H9 (cell line): ENCODE measurements around the gene RAB11FIP4. TPM values are rescaled to one million over a fixed set of nuclear protein-coding genes. Genes with fewer than 3 reads are reported as not detected.

Experiments
- DNase-seq: peaks from one replicate; pipeline ENCODE4 v3.0.0-alpha.2; 2017
- H2AFZ ChIP-seq: one replicate; pipeline ENCODE4 v1.6.1; 2013; ENCODE audit warnings: mild to moderate bottlenecking, low read length, control low read depth, moderate library complexity
- H2AK5ac ChIP-seq: 2 replicates; pipeline ENCODE4 v1.6.1; 2013; ENCODE audit warnings: low read length, control low read depth, mixed read lengths; ENCODE audit not compliant: insufficient read length
- H2BK120ac ChIP-seq: one replicate; pipeline ENCODE4 v1.6.1; 2013; ENCODE audit warnings: low read depth, mild to moderate bottlenecking, low read length, control low read depth, inconsistent platforms; ENCODE audit not compliant: poor library complexity, severe bottlenecking
- H2BK12ac ChIP-seq: 2 replicates; pipeline ENCODE4 v1.6.1; 2013; ENCODE audit warnings: low read length, control low read depth, mixed read lengths, low read depth; ENCODE audit not compliant: insufficient read length
- H2BK15ac ChIP-seq: 2 replicates; pipeline ENCODE4 v1.6.1; 2013; ENCODE audit warnings: low read depth, low read length, control low read depth
- H2BK20ac ChIP-seq: one replicate; pipeline ENCODE4 v1.6.1; 2013; ENCODE audit warnings: low read depth, mild to moderate bottlenecking, low read length, control low read depth, inconsistent platforms; ENCODE audit not compliant: poor library complexity, severe bottlenecking
- H2BK5ac ChIP-seq: 2 replicates; pipeline ENCODE4 v1.6.1; 2013; ENCODE audit warnings: low read length, control low read depth, mixed read lengths; ENCODE audit not compliant: insufficient read length
- H3K14ac ChIP-seq: 2 replicates; pipeline ENCODE4 v1.6.1; 2013; ENCODE audit warnings: low read length, control low read depth; ENCODE audit not compliant: insufficient read depth
- H3K18ac ChIP-seq: 2 replicates; pipeline ENCODE4 v1.6.1; 2013; ENCODE audit warnings: low read depth, mild to moderate bottlenecking, mixed read lengths, low read length, control low read depth; ENCODE audit not compliant: insufficient read length
- H3K23ac ChIP-seq: 2 replicates; pipeline ENCODE4 v1.6.1; 2013; ENCODE audit warnings: low read length, control low read depth, mixed read lengths, low read depth; ENCODE audit not compliant: insufficient read length
- H3K23me2 ChIP-seq: 2 replicates; pipeline ENCODE4 v1.6.1; 2013; ENCODE audit warnings: low read depth, mild to moderate bottlenecking, mixed read lengths, low read length, control low read depth; ENCODE audit not compliant: insufficient read length, poor library complexity, severe bottlenecking
- H3K27ac ChIP-seq: 2 replicates; pipeline ENCODE4 v1.5.1; 2013; ENCODE audit warnings: low read length, control low read depth, mixed read lengths, low read depth; ENCODE audit not compliant: insufficient read length
- H3K27me3 ChIP-seq: 2 replicates; pipeline ENCODE4 v1.6.1; 2013; ENCODE audit warnings: low read length, control low read depth, inconsistent platforms; ENCODE audit not compliant: insufficient read depth
- H3K4ac ChIP-seq: 2 replicates; pipeline ENCODE4 v1.6.1; 2013; ENCODE audit warnings: low read depth, mild to moderate bottlenecking, control low read depth, inconsistent platforms, low read length, moderate library complexity
- H3K4me1 ChIP-seq: 2 replicates; pipeline ENCODE4 v1.6.1; 2013; ENCODE audit warnings: low read length, control low read depth, inconsistent platforms; ENCODE audit not compliant: insufficient read depth
- H3K4me2 ChIP-seq: 2 replicates; pipeline ENCODE4 v1.6.1; 2013; ENCODE audit warnings: low read length, control low read depth, mixed read lengths; ENCODE audit not compliant: insufficient read length, insufficient read depth
- H3K56ac ChIP-seq: 2 replicates; pipeline ENCODE4 v1.6.1; 2013; ENCODE audit warnings: low read depth, mild to moderate bottlenecking, mixed read lengths, low read length, control low read depth; ENCODE audit not compliant: insufficient read length
- H3K79me1 ChIP-seq: 2 replicates; pipeline ENCODE4 v1.6.1; 2013; ENCODE audit warnings: low read depth, mild to moderate bottlenecking, moderate library complexity, low read length, control low read depth, inconsistent platforms; ENCODE audit not compliant: insufficient read depth, poor library complexity, severe bottlenecking
- H3K79me2 ChIP-seq: 2 replicates; pipeline ENCODE4 v1.6.1; 2013; ENCODE audit warnings: low read length, control low read depth, inconsistent platforms; ENCODE audit not compliant: insufficient read depth
- H3K9ac ChIP-seq: 2 replicates; pipeline ENCODE4 v1.6.1; 2013; ENCODE audit warnings: low read length, control low read depth, mixed read lengths; ENCODE audit not compliant: insufficient read length; ENCODE audit errors: extremely low read depth
- H3K9me3 ChIP-seq: one replicate; pipeline ENCODE4 v1.6.1; 2013; ENCODE audit warnings: low read depth, low read length, inconsistent platforms; ENCODE audit not compliant: control insufficient read depth
- H3T11ph ChIP-seq: one replicate; pipeline ENCODE4 v1.6.1; 2013; ENCODE audit warnings: mild to moderate bottlenecking, low read length, control low read depth, inconsistent platforms
- H4K20me1 ChIP-seq: one replicate; pipeline ENCODE4 v1.6.1; 2013; ENCODE audit not compliant: control insufficient read depth, insufficient read length, insufficient read depth
- H4K5ac ChIP-seq: 2 replicates; pipeline ENCODE4 v1.6.1; 2013; ENCODE audit warnings: low read depth, mild to moderate bottlenecking, mixed read lengths, low read length, control low read depth; ENCODE audit not compliant: insufficient read length
- H4K8ac ChIP-seq: replicated peaks from 2 replicates; pipeline ENCODE4 v1.6.1; 2013; ENCODE audit warnings: low read length, control low read depth, mixed read lengths, low read depth; ENCODE audit not compliant: insufficient read length
- H4K91ac ChIP-seq: 2 replicates; pipeline ENCODE4 v1.6.1; 2013; ENCODE audit warnings: low read depth, mild to moderate bottlenecking, moderate library complexity, mixed read lengths, low read length, control low read depth; ENCODE audit not compliant: insufficient read length
- H3K27ac Mint-ChIP-seq, 3 experiments: 2 replicates in 2 of 3; 3 replicates in 1 of 3; pipeline ENCODE4 v1.8.0; 2020 to 2021; ENCODE audit warnings: mixed read lengths in 3 of 3, mild to moderate bottlenecking in 1 of 3, moderate library complexity in 1 of 3
- H3K27me3 Mint-ChIP-seq: 2 replicates; pipeline ENCODE4 v1.8.0; 2021; ENCODE audit warnings: low read depth, mild to moderate bottlenecking, moderate library complexity, mixed read lengths
- H3K36me3 Mint-ChIP-seq, 3 experiments: 2 replicates in 2 of 3; 3 replicates in 1 of 3; pipeline ENCODE4 v1.8.0; 2020 to 2021; ENCODE audit warnings: low read depth in 3 of 3, mixed read lengths in 3 of 3; ENCODE audit not compliant: insufficient read depth in 1 of 3
- H3K4me1 Mint-ChIP-seq, 2 experiments: 2 replicates each; pipeline ENCODE4 v1.8.0; 2020; ENCODE audit warnings: mixed read lengths in 2 of 2
- H3K4me3 Mint-ChIP-seq, 2 experiments: 2 replicates in 1 of 2; 3 replicates in 1 of 2; pipeline ENCODE4 v1.8.0; 2020 to 2021; ENCODE audit warnings: mild to moderate bottlenecking in 2 of 2, mixed read lengths in 2 of 2, moderate library complexity in 1 of 2
- H3K9me3 Mint-ChIP-seq, 2 experiments: 2 replicates in 1 of 2; 3 replicates in 1 of 2; pipeline ENCODE4 v1.8.0; 2020; ENCODE audit warnings: mild to moderate bottlenecking in 2 of 2, mixed read lengths in 2 of 2, moderate library complexity in 1 of 2
- CTCF ChIP-seq: fragments of 200-600 bp; sonication (generic); conservative IDR thresholded peaks from 3 replicates; pipeline ENCODE4 v1.8.0; 2021; ENCODE audit warnings: antibody characterized with exemption, mild to moderate bottlenecking
- WGBS: extraction: QIAGEN DNeasy Blood & Tissue Kit; methylation state at CpG from one replicate; pipeline ENCODE4 v1.1.7; 2013; ENCODE audit warnings: missing lambda C conversion rate, low lambda C conversion rate, mixed read lengths; ENCODE audit not compliant: insufficient read length; ENCODE audit errors: extremely low coverage; 5-methylcytosine and 5-hydroxymethylcytosine counted together
- total RNA-seq: library from RNA; stranded (reverse); gene quantifications from 2 replicates; pipeline ENCODE4 v1.2.1, GENCODE V29; 2021

Gene RAB11FIP4
- total RNA-seq, 1 experiment from 2014 or later, result 25.7 TPM

- Histone ChIP-seq H3K18ac (no peak overlapping the region), H4K8ac (no peak overlapping the region), H4K20me1 (no peaks in the 10 kb centered on the region), H2BK20ac (no peak overlapping the region), H3K79me1 (no peaks in the 10 kb centered on the region), H4K5ac (no peak overlapping the region), H2BK120ac (no peak overlapping the region), H2BK5ac (no peak overlapping the region), H2AFZ (no peak overlapping the region), H3K4ac (no peak overlapping the region), H2BK12ac (no peak overlapping the region), H3K14ac (no peak overlapping the region), H3K27me3 (no peaks in the 10 kb centered on the region), H3K4me2 (no peak overlapping the region), H3K23me2 (no peaks in the 10 kb centered on the region), H3K79me2 (no peaks in the 10 kb centered on the region), H3K56ac (no peak overlapping the region), H3K9me3 (no peaks in the 10 kb centered on the region), H3K23ac (no peak overlapping the region), H3K9ac (no peak overlapping the region), H3K27ac (no peak overlapping the region), H2BK15ac (no peak overlapping the region), H4K91ac (no peak overlapping the region), H3T11ph (no peak overlapping the region), H3K4me1 (no peaks in the 10 kb centered on the region), H2AK5ac (no peak overlapping the region)
- H3K27ac Mint-ChIP-seq, result no peak overlapping the region
- H3K36me3 Mint-ChIP-seq, result no peaks in the 10 kb centered on the region; a peak in 1 of 7 replicates
- H3K4me3 Mint-ChIP-seq, result no peak overlapping the region
- no peak for DNase-seq
- no peaks in the 10 kb centered on the region; the same call in 1 of the 2 replicates for H3K27me3 Mint-ChIP-seq
- H3K4me1 Mint-ChIP-seq, result peaks cover 6 to 8% of the 10 kb centered on the region in 2 experiments; a peak in 3 of 4 replicates
- no peak for TF ChIP-seq CTCF
- no peaks in the 10 kb centered on the region for H3K9me3 Mint-ChIP-seq
- WGBS, result no CpG with 5 or more reads among the region's 7 CpGs
Measured at GRCh38 chr17:31572341-31572740, 180.9 kb downstream of the RAB11FIP4 start.
